ENCODE data around the gene CEACAM1.

DNA sequence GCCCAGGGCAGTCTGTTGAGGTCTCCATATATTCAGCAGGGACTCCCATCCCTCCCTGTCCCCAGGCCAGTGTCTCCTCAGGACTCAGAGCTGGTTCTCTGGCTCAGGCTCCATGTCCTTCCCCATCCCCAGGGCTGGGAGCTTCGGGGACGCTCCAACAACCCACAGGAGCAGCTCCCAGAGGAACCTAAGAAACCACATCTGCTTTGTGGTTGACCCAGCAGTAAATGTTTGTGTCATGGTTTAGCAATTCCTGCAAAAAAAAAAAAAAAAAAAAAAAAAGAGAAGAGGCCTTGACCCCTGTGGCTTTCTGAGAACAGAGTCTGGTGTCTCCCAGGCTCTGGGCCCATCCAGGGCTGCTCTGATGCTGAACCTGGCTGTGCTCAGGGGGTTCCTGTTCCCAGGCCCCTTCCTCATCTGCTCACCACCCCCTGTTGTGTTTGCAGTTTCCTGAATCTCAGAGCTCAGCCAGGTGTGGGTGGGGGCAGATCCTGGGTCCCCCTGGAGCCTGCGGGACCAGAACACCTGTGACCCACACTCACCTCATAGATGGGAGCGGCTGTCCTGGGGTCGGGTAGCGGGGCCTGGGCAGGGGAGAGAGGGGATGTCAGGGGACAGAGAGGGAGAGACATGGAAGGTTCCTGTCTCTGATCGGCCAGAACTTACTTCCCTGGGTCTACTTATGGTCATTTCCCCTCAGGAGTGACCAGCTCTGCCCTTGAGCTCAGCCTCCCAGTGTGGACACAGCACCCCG lies 25.2 kb upstream of the CEACAM1 start:
- no peak for TF ChIP-seq POLR2A (IDR thresholded peaks at IDR 0.05; ENCODE audit: low read length)
- no peak for TF ChIP-seq GATA1 (IDR thresholded peaks at IDR 0.05; ENCODE audit: low read depth, low read length)
